Heart left ventricle (tissue), 16 donors: ENCODE measurements around the gene MAGI1. TPM values are rescaled to one million over a fixed set of nuclear protein-coding genes. Genes with fewer than 3 reads are reported as not detected.
A peak's percentile ranks its signal among the peaks of the same experiment; 100 is the strongest.

Experiments used
- ATAC-seq, 4 donors: fragments of 200-7000 bp; cut with Tn5 transposase; one replicate each; pipeline ENCODE4 v1.9.1; 2020 to 2022; ENCODE audit warnings: moderate library complexity in 4 of 4, mild to moderate bottlenecking in 3 of 4, moderate number of reproducible peaks in 1 of 4
- DNase-seq, 5 donors: peaks; one replicate each; pipeline ENCODE4 v3.0.0-alpha.2; 2020
- H3K27ac ChIP-seq, 12 donors: fragments of 200-600 bp; sonication (generic) in 4 of 12; one replicate each; pipeline versions ENCODE4 v1.5.0 to v1.8.0; 2016 to 2022; ENCODE audit warnings: mild to moderate bottlenecking in 2 of 12
- H3K27me3 ChIP-seq, 9 donors: fragments of 200-600 bp; sonication (generic) in 2 of 9; one replicate each; pipeline versions ENCODE4 v1.5.1 to v1.8.0; 2016 to 2022; ENCODE audit warnings: mild to moderate bottlenecking in 3 of 9
- H3K36me3 ChIP-seq, 9 donors: fragments of 200-600 bp; sonication (generic) in 2 of 9; one replicate each; pipeline versions ENCODE4 v1.5.0 to v1.8.0; 2018 to 2022; ENCODE audit warnings: mild to moderate bottlenecking in 2 of 9
- H3K4me1 ChIP-seq, 12 donors: fragments of 200-600 bp; sonication (generic) in 4 of 12; one replicate each; pipeline versions ENCODE4 v1.5.0 to v1.8.0; 2016 to 2022; ENCODE audit warnings: mild to moderate bottlenecking in 3 of 12
- H3K4me3 ChIP-seq, 12 donors: fragments of 200-600 bp; sonication (generic) in 4 of 12; one replicate each; pipeline versions ENCODE4 v1.5.0 to v1.8.0; 2017 to 2022; ENCODE audit warnings: mild to moderate bottlenecking in 9 of 12, moderate library complexity in 4 of 12
- H3K9me3 ChIP-seq, 12 donors: fragments of 200-600 bp; sonication (generic) in 4 of 12; one replicate each; pipeline versions ENCODE4 v1.5.0 to v1.8.0; 2016 to 2022; ENCODE audit warnings: mild to moderate bottlenecking in 1 of 12
- CTCF ChIP-seq, 12 donors: fragments of 200-600 bp; sonication (generic) in 4 of 12; IDR thresholded peaks; one replicate each; pipeline versions ENCODE4 v1.5.0 to v1.8.0; 2018 to 2022; ENCODE audit warnings: antibody characterized with exemption in 12 of 12, mild to moderate bottlenecking in 5 of 12
- POLR2A ChIP-seq, 2 donors: fragments of 450-650 bp; IDR thresholded peaks; one replicate each; pipeline ENCODE4 v1.6.1; 2017; ENCODE audit warnings: antibody characterized with exemption in 2 of 2, mild to moderate bottlenecking in 2 of 2, moderate library complexity in 2 of 2
- WGBS, 4 donors: extraction: QIAGEN DNeasy Blood & Tissue Kit in 2 of 4; methylation state at CpG; one replicate each; pipeline versions ENCODE4 v1.1.5 to v1.1.7; 2013 to 2018; 5-methylcytosine and 5-hydroxymethylcytosine counted together
- intact Hi-C, 10 donors: fragments of 100-400 bp; cut with DNase I; formaldehyde crosslinking; loops; one replicate each; pipeline versions ENCODE4 v1.11.1 to v1.14.2; 2022
- polyA plus RNA-seq, 2 donors: library from polyadenylated mRNA; stranded (reverse); fragments of 200-250 nt; gene quantifications; one replicate each; pipeline ENCODE4 v1.2.3, GENCODE V29; 2013
- total RNA-seq, 9 donors: library from RNA; depleted of rRNA in 2 of 9; stranded (reverse); fragments of >200 nt in 2 of 9; fragmentation: NEBNext Ultra II Directional in 3 of 9; extraction: Animal tissue kit (Norgen Biotek cat#: 25700) in 3 of 9; gene quantifications; one replicate each; pipeline versions ENCODE4 v1.1.0 to v1.2.4, GENCODE V29; 2016 to 2023
- donor health status: ischemic (EF 13 %, LVEDD 7.1; RV severe dilation, severe dysfunction).
- donor health status: healthy with polysubstance abuse.
- donor health status: DM: no; HTN: yes; CAD: no.
- donor health status: DM: no; HTN: no; CAD: no.
- donor health status: ischemic (EF 25% LVEDD 6.9; RV normal size, moderate dysfunction).
- donor health status: ischemic (EF 25% LVEDD 5.7; RV mildly dilated, moderate dysfunction).
- donor health status: healthy.
- donor health status: DM: yes; HTN: yes; CAD: no.
- donor health status: ischemic (EF 35%, LVEDD 5.7; RV mildly dilated, moderate dysfunction).
- donor health status: nonischemic (EF 11% LVEDD 7.7; RV severe dilation, severe dysfunction).
- donor health status: DM: yes; HTN: yes; CAD: no.
- donor health status: PGD.
- donor health status: ischemic (EF 29% LVEDD 5.4; RV normal size, mild dysfunction).
- donor health status: nonischemic (EF 23%, LVEDD 6.1; RV moderate dilation, normal function).

MAGI1 gene
- total and polyA plus RNA-seq, 11 donors, result 18.5 to 52.1 (median 31.4) TPM

DNA sequence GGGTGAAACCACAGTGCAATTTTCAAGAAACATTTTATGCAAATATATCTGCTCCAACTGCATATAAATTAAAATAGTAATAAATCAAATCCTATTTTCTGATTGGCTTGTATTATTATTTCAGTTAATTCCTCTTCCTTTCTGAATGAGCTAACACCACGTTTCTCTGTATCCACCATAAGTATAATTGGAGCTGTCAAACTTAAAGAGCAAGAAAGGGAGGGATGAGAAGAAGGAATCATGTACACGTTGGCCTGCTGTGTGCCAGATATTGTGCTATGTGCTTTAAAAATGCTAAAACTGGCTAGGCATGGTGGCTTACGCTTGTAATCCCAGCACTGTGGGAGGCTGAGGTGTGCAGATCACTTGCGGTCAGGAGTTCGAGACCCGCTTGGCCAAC, 180.0 kb downstream of the MAGI1 start:
- TF ChIP-seq POLR2A (IDR thresholded peaks at IDR 0.05) (no peak), CTCF (IDR thresholded peaks at IDR 0.05) (no peak)
- intact Hi-C loops, result no loop called here
- no peaks in the 10 kb centered on the region for H3K27me3 ChIP-seq
- peaks cover 0 to 29% (median 16%) of the 10 kb centered on the region in 12 donors for H3K4me1 ChIP-seq
- 95% methylated on average over 6 of the region's 6 CpGs for WGBS, 4 donors
- H3K27ac ChIP-seq, result no peak overlapping the region
- DNase-seq (no peak), ATAC-seq (no peak)
- H3K36me3 ChIP-seq, result no peaks in the 10 kb centered on the region
- H3K4me3 ChIP-seq, result no peak overlapping the region
- peaks cover 0 to 6% (median 0%) of the 10 kb centered on the region in 12 donors for H3K9me3 ChIP-seq

- Histone ChIP-seq H3K9me3 (peaks cover 0 to 6% (median 0%) of the 10 kb centered on the region in 12 donors), H3K4me1 (peaks cover 0 to 29% (median 16%) of the 10 kb centered on the region in 12 donors), H3K4me3 (no peak overlapping the region), H3K27ac (no peak overlapping the region), H3K27me3 (no peaks in the 10 kb centered on the region), H3K36me3 (no peaks in the 10 kb centered on the region)
- TF ChIP-seq POLR2A (IDR thresholded peaks at IDR 0.05) (no peak), CTCF (IDR thresholded peaks at IDR 0.05) (no peak)
- intact Hi-C loops, result no loop called here
- no peak for ATAC-seq
- no peak for DNase-seq
- 49 to 72% (median 67%) methylated on average over 3 of the region's 3 CpGs for WGBS, 4 donors
These were observed 181.4 kb downstream of the MAGI1 start for GRCh38 chr3:65857327-65857726.

DNA sequence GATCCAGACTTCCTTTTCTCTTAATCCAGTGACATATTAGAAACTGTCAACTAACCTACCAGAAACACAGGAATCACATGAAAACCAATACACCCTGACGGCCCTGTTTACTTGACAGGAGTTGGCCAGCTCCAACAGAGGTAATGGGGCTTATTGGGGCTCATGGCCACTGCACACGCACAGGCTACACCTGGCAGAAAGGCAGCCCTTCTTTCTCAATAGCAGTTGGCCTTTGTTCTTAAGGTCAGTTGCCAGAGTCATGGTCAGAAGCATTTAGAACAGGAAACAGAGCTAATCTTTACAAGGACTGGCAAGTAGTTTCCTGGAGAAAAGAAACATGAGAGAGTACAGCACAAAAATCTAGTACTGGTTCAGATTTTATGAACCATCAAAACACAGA, 181.8 kb downstream of the MAGI1 start:
- no peak overlapping the region for H3K27ac ChIP-seq
- 50 to 64% (median 59%) methylated on average over 2 of the region's 2 CpGs for WGBS, 4 donors
- no peak for TF ChIP-seq POLR2A (IDR thresholded peaks at IDR 0.05)
- TF ChIP-seq CTCF (IDR thresholded peaks at IDR 0.05), result no peak
- peaks cover 0 to 6% (median 0%) of the 10 kb centered on the region in 12 donors for H3K9me3 ChIP-seq
- no peak overlapping the region for H3K4me3 ChIP-seq
- intact Hi-C loops, result no loop called here
- ATAC-seq (peak in 3 of 4 donors; percentile 37 to 59 (median 46)), DNase-seq (no peak)
- H3K4me1 ChIP-seq, result peaks cover 0 to 29% (median 16%) of the 10 kb centered on the region in 12 donors
- no peaks in the 10 kb centered on the region for H3K36me3 ChIP-seq
- no peaks in the 10 kb centered on the region for H3K27me3 ChIP-seq

DNA sequence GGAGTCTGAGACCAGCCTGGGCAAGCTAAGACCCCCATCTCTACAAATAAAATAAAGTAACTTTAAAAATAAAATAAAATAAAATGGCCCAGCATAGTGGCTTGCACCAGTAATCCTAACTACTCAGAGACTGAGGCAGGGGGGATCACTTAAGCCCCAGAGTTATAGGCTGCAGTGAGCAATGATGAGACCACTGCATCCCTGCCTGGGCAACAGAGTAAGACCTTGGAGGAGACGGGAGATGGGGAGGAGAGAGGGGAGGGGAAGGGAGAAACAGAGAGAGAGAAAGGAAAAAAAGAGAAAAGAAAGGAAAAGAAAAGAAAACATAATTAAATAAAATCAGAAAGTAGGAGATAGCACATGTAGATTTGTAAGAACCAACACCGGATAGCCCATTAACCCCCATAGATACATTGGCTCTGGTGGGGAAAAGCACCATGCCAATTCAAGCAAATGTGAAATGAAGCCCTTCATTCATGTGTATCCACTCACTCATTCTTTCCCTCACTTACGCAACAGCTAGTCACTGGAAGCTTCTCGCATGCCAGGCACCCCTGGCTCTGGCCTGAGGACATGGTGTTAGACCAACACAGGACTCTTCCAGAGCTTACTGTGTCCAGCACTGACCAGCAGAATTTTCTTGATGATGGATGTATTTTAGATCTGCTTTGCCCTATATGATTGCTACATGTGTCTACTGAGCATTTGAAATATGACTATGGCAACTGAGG, 183.2 kb downstream of the MAGI1 start:
- DNase-seq, result no peak
- intact Hi-C loops, result no loop called here
- ATAC-seq, result peak in 1 of 4 donors; percentile 52

More for the DNA sequence above, 183.2 kb downstream of the MAGI1 start:
- H3K4me1 ChIP-seq, result peaks cover 0 to 29% (median 16%) of the 10 kb centered on the region in 12 donors
- no peak for TF ChIP-seq CTCF (IDR thresholded peaks at IDR 0.05)
- TF ChIP-seq POLR2A (IDR thresholded peaks at IDR 0.05), result no peak
- no peaks in the 10 kb centered on the region for H3K36me3 ChIP-seq
- H3K27me3 ChIP-seq, result no peaks in the 10 kb centered on the region
- no peak overlapping the region for H3K27ac ChIP-seq
- peaks cover 0 to 6% (median 0%) of the 10 kb centered on the region in 12 donors for H3K9me3 ChIP-seq
- no peak overlapping the region for H3K4me3 ChIP-seq
- 78 to 96% (median 90%) methylated on average over 3 to 4 of the region's 4 CpGs for WGBS, 4 donors
